ENCODE results near the gene DAP.

The DAP gene

DNA sequence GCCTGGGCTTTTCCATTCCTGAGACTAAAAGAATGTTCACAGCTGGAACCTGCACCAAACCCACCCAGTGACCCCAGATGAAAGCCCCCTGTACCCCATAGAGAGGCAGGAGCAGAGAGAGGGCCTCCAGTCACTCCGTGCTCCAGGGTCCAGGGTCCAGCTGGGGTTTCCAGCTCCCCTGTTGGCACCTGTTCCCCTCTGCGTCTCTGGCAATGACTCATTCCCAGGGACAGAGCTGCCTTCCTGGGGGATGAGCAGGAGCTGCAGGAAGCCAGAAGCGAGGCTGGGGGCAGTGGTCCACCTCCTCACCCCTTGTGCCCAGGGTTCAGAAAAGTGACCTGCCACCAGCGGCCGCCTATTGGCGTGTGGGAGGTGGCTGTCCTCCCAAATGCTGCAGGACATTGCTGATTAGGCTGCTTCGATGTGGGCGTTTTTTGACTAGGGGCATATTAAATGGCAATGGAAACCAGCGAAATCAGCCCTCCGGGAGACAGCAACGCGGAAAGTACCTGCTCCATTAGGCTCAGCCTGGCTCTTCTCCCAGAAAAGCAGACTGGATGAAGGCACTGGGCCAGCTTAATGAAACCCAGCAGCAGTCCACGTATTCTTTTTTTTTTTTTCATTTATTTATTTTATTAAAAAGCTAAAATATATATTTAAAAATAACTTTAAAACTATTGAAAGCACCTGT lies 97.4 kb downstream of the DAP start:
- peak; percentile 10 for DNase-seq (ENCODE audit: low read depth)
- TF ChIP-seq, protein P1, sequence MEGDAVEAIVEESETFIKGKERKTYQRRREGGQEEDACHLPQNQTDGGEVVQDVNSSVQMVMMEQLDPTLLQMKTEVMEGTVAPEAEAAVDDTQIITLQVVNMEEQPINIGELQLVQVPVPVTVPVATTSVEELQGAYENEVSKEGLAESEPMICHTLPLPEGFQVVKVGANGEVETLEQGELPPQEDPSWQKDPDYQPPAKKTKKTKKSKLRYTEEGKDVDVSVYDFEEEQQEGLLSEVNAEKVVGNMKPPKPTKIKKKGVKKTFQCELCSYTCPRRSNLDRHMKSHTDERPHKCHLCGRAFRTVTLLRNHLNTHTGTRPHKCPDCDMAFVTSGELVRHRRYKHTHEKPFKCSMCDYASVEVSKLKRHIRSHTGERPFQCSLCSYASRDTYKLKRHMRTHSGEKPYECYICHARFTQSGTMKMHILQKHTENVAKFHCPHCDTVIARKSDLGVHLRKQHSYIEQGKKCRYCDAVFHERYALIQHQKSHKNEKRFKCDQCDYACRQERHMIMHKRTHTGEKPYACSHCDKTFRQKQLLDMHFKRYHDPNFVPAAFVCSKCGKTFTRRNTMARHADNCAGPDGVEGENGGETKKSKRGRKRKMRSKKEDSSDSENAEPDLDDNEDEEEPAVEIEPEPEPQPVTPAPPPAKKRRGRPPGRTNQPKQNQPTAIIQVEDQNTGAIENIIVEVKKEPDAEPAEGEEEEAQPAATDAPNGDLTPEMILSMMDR (IDR thresholded peaks at IDR 0.05; ENCODE audit: control insufficient read depth, insufficient read depth, low read depth, low read length, missing control alignments), result no peak
- no peak overlapping the region for H3K4me3 ChIP-seq (ENCODE audit: control insufficient read depth, low read depth, low read length)

DNA sequence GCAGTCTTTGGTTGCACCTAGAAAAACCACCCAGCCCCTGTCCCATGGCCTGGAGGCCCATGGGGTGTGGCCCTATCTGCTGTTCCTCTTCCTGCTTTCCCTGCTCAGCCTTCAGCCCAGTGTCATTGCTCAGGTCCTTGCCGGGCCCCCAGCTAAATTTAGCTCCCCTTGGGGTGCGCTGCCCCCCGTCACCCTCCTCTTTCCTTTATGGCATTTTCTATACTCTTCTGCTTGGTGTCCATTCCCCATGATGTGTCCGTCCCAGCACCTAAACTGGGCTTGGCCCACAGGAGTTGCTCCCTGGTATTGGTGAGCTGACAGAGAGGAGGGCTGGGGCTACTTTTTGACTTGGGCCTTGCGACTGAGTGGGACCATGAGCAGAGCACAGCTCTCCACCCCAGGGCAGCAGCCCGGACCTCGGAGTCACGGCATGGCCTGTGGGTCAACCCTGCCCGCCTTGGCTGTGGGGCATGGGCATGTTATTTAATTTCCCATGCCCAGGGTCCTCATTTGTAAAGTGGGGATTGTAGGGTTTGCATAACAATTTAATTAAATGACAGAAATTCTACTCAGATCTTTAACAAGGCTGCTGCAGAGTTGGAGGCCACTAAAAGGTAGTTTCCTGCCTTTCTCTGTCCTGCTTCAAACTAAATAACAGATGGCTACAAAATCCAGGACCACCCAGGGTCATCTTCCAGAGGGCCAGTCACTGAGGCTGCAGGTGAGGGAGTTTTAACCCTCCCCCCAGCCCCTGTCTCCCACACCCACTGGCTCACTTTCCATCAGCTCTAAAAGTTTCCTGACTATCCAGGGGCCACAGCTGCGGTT lies 98.2 kb downstream of the DAP start:
- H3K4me3 ChIP-seq (ENCODE audit: control insufficient read depth, low read depth, low read length), result no peak overlapping the region

DNA sequence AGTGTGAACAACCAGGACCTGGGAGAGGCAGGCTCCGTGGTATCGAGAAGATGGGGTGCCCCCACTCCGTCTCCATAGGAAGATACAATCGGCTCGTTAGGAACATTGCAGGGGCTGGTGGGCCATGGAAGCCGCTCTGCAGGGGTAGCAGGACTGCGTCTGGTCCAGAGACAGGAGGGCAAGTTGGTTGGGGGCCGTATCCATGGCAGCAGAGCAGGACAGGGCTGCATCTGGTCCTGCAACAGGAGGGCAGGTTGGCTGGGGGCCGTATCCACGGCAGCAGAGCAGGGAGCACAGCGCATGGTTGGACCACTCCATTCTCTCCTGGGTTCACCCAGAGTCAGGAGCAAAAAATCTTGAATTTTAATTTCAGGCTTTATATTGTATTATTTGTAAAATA lies 99.0 kb downstream of the DAP start:
- DNase-seq (ENCODE audit: low read depth), result no peak
- TF ChIP-seq, protein P1 (IDR thresholded peaks at IDR 0.05; ENCODE audit: control insufficient read depth, insufficient read depth, low read depth, low read length, missing control alignments), result no peak
- no peak overlapping the region for H3K4me3 ChIP-seq (ENCODE audit: control insufficient read depth, low read depth, low read length)

More for the DNA sequence above, 98.2 kb downstream of the DAP start:
- DNase-seq (ENCODE audit: low read depth), result no peak
- TF ChIP-seq, protein P1 (IDR thresholded peaks at IDR 0.05; ENCODE audit: control insufficient read depth, insufficient read depth, low read depth, low read length, missing control alignments), result no peak

DNA sequence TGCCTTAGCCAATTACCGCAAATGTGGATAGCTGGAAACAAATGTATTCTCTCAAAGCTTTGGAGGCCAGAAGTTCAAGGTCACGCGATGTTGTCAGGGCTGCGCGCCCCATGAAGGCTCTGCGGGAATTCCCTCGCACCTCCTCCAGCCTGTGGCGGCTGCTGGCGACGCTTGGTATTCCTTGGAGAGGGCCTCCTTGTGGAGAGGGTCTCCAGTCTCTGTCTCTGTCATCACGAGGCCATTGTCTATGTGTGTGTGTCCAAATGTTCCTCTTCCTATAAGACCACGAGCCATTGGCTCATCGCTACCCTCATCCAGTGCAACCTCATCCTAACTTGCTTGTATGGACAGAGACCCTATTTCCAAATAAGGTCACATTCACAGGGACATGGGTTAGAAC lies 99.6 kb downstream of the DAP start:
- no peak overlapping the region for H3K4me3 ChIP-seq (ENCODE audit: control insufficient read depth, low read depth, low read length)
- no peak for DNase-seq (ENCODE audit: low read depth)
- TF ChIP-seq, protein P1 (IDR thresholded peaks at IDR 0.05; ENCODE audit: control insufficient read depth, insufficient read depth, low read depth, low read length, missing control alignments), result no peak

DNA sequence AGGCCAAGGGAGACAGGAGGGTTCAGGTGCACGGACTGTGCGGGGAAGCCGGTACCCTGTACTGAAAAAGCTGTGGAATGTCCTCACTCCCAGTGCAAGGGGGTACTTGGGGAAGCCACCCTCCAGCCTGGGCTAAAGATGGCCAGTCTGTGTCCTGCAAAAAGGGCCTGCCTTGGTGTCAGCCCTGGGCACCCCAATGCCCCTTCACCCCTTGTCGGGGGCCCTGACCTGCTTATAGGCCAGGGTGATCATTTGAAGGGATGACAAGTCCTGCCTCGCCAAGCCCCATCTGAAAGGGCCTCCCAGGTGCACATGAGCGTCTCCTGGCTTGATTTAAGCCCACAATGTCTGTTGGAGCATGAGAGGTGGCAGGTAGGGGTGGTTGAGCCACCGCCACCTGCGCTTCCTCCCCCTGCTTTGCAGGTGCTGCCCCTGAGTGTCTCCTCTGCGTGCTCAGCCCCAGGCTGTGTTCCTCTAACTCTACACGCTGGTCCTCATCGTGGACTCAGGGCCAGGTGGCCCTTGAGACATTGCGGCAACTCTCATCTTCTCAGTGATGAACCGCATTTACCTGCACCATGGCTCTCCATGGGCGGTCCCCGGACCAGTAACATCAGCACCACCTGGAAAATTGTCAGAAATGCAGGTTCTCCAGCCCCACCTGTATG lies 100.2 kb downstream of the DAP start:
- H3K4me3 ChIP-seq (ENCODE audit: control insufficient read depth, low read depth, low read length), result no peak overlapping the region
- DNase-seq (ENCODE audit: low read depth), result no peak
- TF ChIP-seq, protein P1 (IDR thresholded peaks at IDR 0.05; ENCODE audit: control insufficient read depth, insufficient read depth, low read depth, low read length, missing control alignments), result no peak

DNA sequence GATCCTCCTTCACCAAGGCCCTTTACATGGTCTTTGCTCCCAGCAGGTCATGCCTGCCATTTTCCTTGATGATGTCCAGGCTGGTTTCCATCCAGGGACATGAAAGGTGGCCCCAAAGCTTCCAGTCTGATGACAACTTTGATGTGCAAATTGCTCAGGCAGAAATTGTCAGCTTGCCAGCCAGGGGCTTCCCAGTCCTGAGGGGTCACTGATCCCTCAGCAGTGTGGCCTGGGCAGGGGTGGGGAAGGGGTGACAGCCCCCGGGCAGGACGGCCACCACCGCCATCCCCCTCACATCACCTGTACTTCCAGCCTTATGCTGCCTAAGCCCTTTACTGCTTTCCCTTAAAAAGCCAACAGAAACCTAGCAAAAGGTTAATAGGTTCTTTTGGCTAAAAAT lies 100.9 kb downstream of the DAP start:
- DNase-seq (ENCODE audit: low read depth), result no peak
- TF ChIP-seq, protein P1 (IDR thresholded peaks at IDR 0.05; ENCODE audit: control insufficient read depth, insufficient read depth, low read depth, low read length, missing control alignments), result no peak
- H3K4me3 ChIP-seq (ENCODE audit: control insufficient read depth, low read depth, low read length), result no peak overlapping the region

All from AG09309 (cell line).